IMR-90 (cell line): ENCODE data around the gene STRA6. TPM values are rescaled to one million over a fixed set of nuclear protein-coding genes. Genes with fewer than 3 reads are reported as not detected.

Experiments
- ATAC-seq: fragments of 200-7000 bp; cut with Tn5 transposase; 2 replicates; pipeline ENCODE4 v1.9.1; 2020; ENCODE audit warnings: low read depth, mild to moderate bottlenecking, moderate library complexity
- BruUV-seq: library from RNA; stranded (reverse); fragments of 400-500 nt; replicated peaks from 2 replicates; lab custom pipeline; 2021; lab: Mats Ljungman, UMichigan
- CTCF ChIA-PET: fragments of 300-600 bp; formaldehyde crosslinking; extraction: SDS; loops from one replicate; lab custom pipeline; 2021; ENCODE audit warnings: antibody characterized with exemption; lab: Yijun Ruan, JAX
- POLR2A ChIA-PET: fragments of 300-600 bp; sonication (Branson Sonifier 250); formaldehyde crosslinking; loops from one replicate; lab custom pipeline; 2022; ENCODE audit warnings: antibody characterized with exemption; ENCODE audit not compliant: unreplicated experiment; lab: Charles Lee
- DNase-seq: peaks from one replicate; pipeline ENCODE4 v3.0.0; 2013
- H2AFZ ChIP-seq: replicated peaks from 2 replicates; pipeline ENCODE3; 2013; ENCODE audit warnings: low read length, mild to moderate bottlenecking; ENCODE audit not compliant: poor library complexity
- H2AK5ac ChIP-seq: 2 replicates; pipeline ENCODE4 v1.6.1; 2013; ENCODE audit warnings: low read depth, low read length, inconsistent platforms
- H2AK9ac ChIP-seq: replicated peaks from 2 replicates; pipeline ENCODE3; 2013; ENCODE audit warnings: mild to moderate bottlenecking, low read depth, low read length, moderate library complexity; ENCODE audit not compliant: poor library complexity
- H2BK120ac ChIP-seq: 2 replicates; pipeline ENCODE4 v1.6.1; 2013; ENCODE audit warnings: low read depth, low read length, inconsistent platforms
- H2BK15ac ChIP-seq: 3 replicates; pipeline ENCODE4 v1.6.1; 2013; ENCODE audit warnings: low read depth, low read length, inconsistent platforms
- H2BK20ac ChIP-seq: 2 replicates; pipeline ENCODE4 v1.6.1; 2013; ENCODE audit warnings: low read depth, mild to moderate bottlenecking, inconsistent platforms, low read length, moderate library complexity
- H2BK5ac ChIP-seq: 2 replicates; pipeline ENCODE4 v1.6.1; 2013; ENCODE audit warnings: mild to moderate bottlenecking, low read depth, low read length, inconsistent platforms; ENCODE audit not compliant: poor library complexity, severe bottlenecking
- H3K14ac ChIP-seq: replicated peaks from 2 replicates; pipeline ENCODE4 v1.6.1; 2013; ENCODE audit warnings: low read depth, low read length, inconsistent platforms
- H3K18ac ChIP-seq: 2 replicates; pipeline ENCODE4 v1.6.1; 2013; ENCODE audit warnings: low read depth, low read length, control low read depth
- H3K23ac ChIP-seq: 2 replicates; pipeline ENCODE4 v1.6.1; 2013; ENCODE audit warnings: low read depth, low read length, inconsistent platforms
- H3K27ac ChIP-seq: 2 replicates; pipeline ENCODE4 v1.5.1; 2013; ENCODE audit warnings: mild to moderate bottlenecking, control low read depth, low read length; ENCODE audit not compliant: insufficient read depth
- H3K27me3 ChIP-seq: 2 replicates; pipeline ENCODE4 v1.6.1; 2013; ENCODE audit warnings: low read length; ENCODE audit not compliant: control insufficient read depth, insufficient read depth
- H3K36me3 ChIP-seq: 2 replicates; pipeline ENCODE4 v1.6.1; 2013; ENCODE audit warnings: low read length, mixed read lengths; ENCODE audit not compliant: control insufficient read depth, insufficient read depth
- H3K4ac ChIP-seq: 2 replicates; pipeline ENCODE4 v1.6.1; 2013; ENCODE audit warnings: low read depth, low read length, inconsistent platforms
- H3K4me1 ChIP-seq: 2 replicates; pipeline ENCODE4 v1.6.1; 2013; ENCODE audit warnings: low read length, mixed read lengths; ENCODE audit not compliant: control insufficient read depth, insufficient read depth
- H3K4me2 ChIP-seq: 2 replicates; pipeline ENCODE4 v1.6.1; 2013; ENCODE audit warnings: low read depth, mild to moderate bottlenecking, control low read depth, low read length, moderate library complexity
- H3K4me3 ChIP-seq: 2 replicates; pipeline ENCODE4 v1.5.1; 2013; ENCODE audit warnings: low read depth, mild to moderate bottlenecking, control low read depth, low read length, moderate library complexity; ENCODE audit not compliant: insufficient read depth
- H3K56ac ChIP-seq: 2 replicates; pipeline ENCODE4 v1.6.1; 2013; ENCODE audit warnings: low read length, inconsistent platforms; ENCODE audit not compliant: insufficient read depth; ENCODE audit errors: extremely low read depth
- H3K79me1 ChIP-seq, 2 experiments: 2 replicates each; pipeline ENCODE4 v1.6.1; 2013; ENCODE audit warnings: low read length in 2 of 2, inconsistent platforms in 1 of 2, low read depth in 1 of 2
- H3K9ac ChIP-seq: 2 replicates; pipeline ENCODE4 v1.6.1; 2013; ENCODE audit warnings: low read depth, low read length, control low read depth
- H3K9me1 ChIP-seq: 2 replicates; pipeline ENCODE4 v1.6.1; 2013; ENCODE audit warnings: low read length, inconsistent platforms; ENCODE audit not compliant: insufficient read depth
- H3K9me3 ChIP-seq: 2 replicates; pipeline ENCODE4 v1.6.1; 2013; ENCODE audit warnings: low read length; ENCODE audit not compliant: control insufficient read depth, insufficient read depth
- H4K20me1 ChIP-seq: 2 replicates; pipeline ENCODE4 v1.6.1; 2013; ENCODE audit warnings: low read length, inconsistent platforms; ENCODE audit not compliant: insufficient read depth
- H4K5ac ChIP-seq: 2 replicates; pipeline ENCODE4 v1.6.1; 2013; ENCODE audit warnings: mild to moderate bottlenecking, low read depth, low read length, control low read depth
- H4K8ac ChIP-seq, 2 experiments: 2 replicates each; pipeline ENCODE4 v1.6.1; 2013; ENCODE audit warnings: low read depth in 2 of 2, low read length in 2 of 2, control low read depth in 1 of 2, inconsistent platforms in 1 of 2
- H4K91ac ChIP-seq: 2 replicates; pipeline ENCODE4 v1.6.1; 2013; ENCODE audit warnings: low read depth, low read length, inconsistent platforms; ENCODE audit not compliant: insufficient read depth
- BHLHE40 ChIP-seq: fragments of 150-350 bp; IDR thresholded peaks from 2 replicates; pipeline ENCODE4 v1.6.1; 2016; ENCODE audit warnings: mild to moderate bottlenecking, low read depth, low read length
- MAFK ChIP-seq: IDR thresholded peaks from 2 replicates; pipeline ENCODE4 v1.6.1; 2012; ENCODE audit warnings: low read depth, low read length, improper control_type of control experiment
- RAD21 ChIP-seq: IDR thresholded peaks from 2 replicates; pipeline ENCODE4 v1.6.1; 2012; ENCODE audit warnings: low read length, improper control_type of control experiment
- whole genome bisulfite sequencing, 2 experiments: methylation state at CpG; one replicate each; pipeline versions ENCODE4 v1.1.5 to v1.1.7; 2013; ENCODE audit warnings: missing lambda C conversion rate in 2 of 2; ENCODE audit not compliant: insufficient read length in 1 of 2; ENCODE audit errors: extremely low coverage in 2 of 2; 5-methylcytosine and 5-hydroxymethylcytosine counted together
- dilution Hi-C: fragments of 300-500 bp; cut with HindIII; formaldehyde crosslinking; loops from one replicate; pipeline ENCODE4 v1.14.3; 2018; ENCODE audit warnings: low sequenced_read_pairs; ENCODE audit not compliant: unreplicated experiment
- in situ Hi-C: fragments of 300-500 bp; cut with MboI; formaldehyde crosslinking; loops from 3 replicates; pipeline ENCODE4 v1.14.3; 2019; ENCODE audit warnings: low sequenced_read_pairs, inconsistent platforms, mixed read lengths
- intact Hi-C: fragments of 100-400 bp; cut with micrococcal nuclease; formaldehyde crosslinking; loops from 2 replicates; pipeline ENCODE4 v1.10.0; 2022
- polyA plus RNA-seq, 3 experiments: library from polyadenylated mRNA; depleted of rRNA; stranded (reverse); fragments of >200 nt; gene quantifications; 2 replicates each; pipeline ENCODE4 v1.2.3, GENCODE V29; 2012; ENCODE audit warnings: low replicate concordance in 1 of 3
- total RNA-seq: library from RNA; depleted of rRNA; stranded (reverse); fragments of >200 nt; gene quantifications from 2 replicates; pipeline ENCODE4 v1.2.3, GENCODE V29; 2012

STRA6 gene
- total and polyA plus RNA-seq, 2 of the 4 experiments (the other 2 are of a cell fraction), result 0.17 TPM; not detected in 1

DNA sequence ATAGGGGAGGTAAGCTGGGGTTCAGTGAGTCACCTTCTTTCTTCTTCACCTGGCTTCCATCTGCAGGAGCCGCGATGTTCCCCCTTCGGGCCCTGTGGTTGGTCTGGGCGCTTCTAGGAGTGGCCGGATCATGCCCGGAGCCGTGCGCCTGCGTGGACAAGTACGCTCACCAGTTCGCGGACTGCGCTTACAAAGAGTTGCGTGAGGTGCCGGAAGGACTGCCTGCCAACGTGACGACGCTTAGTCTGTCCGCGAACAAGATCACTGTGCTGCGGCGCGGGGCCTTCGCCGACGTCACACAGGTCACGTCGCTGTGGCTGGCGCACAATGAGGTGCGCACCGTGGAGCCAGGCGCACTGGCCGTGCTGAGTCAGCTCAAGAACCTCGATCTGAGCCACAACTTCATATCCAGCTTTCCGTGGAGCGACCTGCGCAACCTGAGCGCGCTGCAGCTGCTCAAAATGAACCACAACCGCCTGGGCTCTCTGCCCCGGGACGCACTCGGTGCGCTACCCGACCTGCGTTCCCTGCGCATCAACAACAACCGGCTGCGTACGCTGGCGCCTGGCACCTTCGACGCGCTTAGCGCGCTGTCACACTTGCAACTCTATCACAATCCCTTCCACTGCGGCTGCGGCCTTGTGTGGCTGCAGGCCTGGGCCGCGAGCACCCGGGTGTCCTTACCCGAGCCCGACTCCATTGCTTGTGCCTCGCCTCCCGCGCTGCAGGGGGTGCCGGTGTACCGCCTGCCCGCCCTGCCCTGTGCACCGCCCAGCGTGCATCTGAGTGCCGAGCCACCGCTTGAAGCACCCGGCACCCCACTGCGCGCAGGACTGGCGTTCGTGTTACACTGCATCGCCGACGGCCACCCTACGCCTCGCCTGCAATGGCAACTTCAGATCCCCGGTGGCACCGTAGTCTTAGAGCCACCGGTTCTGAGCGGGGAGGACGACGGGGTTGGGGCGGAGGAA, 69.6 kb downstream of the STRA6 start:
- no peak overlapping the region for H3K23ac ChIP-seq
- in situ Hi-C loops, result loop anchor here (5.0 kb wide), 1 partner anchor 156 kb away; no protein-coding TSS in a partner anchor
- peak; percentile 24 for DNase-seq
- no peak overlapping the region for H2AK9ac ChIP-seq
- peaks cover 8% of the 10 kb centered on the region for H3K9me3 ChIP-seq
- H2AFZ ChIP-seq, result no peak overlapping the region
- H2BK5ac ChIP-seq, result no peak overlapping the region
- no peak overlapping the region for H2AK5ac ChIP-seq
- peaks cover 19% of the 10 kb centered on the region; the same call in 1 of the 2 replicates for H4K20me1 ChIP-seq
- peaks cover 2% of the 10 kb centered on the region for H3K9me1 ChIP-seq
- no peak overlapping the region for H2BK15ac ChIP-seq
- POLR2A ChIA-PET, result no interaction called here
- H3K4me1 ChIP-seq, result no peaks in the 10 kb centered on the region; the same call in 1 of the 2 replicates
- no peak overlapping the region for H2BK20ac ChIP-seq
- ATAC-seq, result no peak
- no peak overlapping the region for H2BK120ac ChIP-seq
- no peak for TF ChIP-seq BHLHE40
- TF ChIP-seq RAD21, result peak; percentile 26; the same call in 1 of the 2 replicates
- TF ChIP-seq MAFK, result peak; percentile 29; the same call in 1 of the 2 replicates
- CTCF ChIA-PET, result no interaction called here
- H3K4ac ChIP-seq, result no peak overlapping the region
- H3K18ac ChIP-seq, result no peak overlapping the region
- H3K4me3 ChIP-seq, result no peak overlapping the region
- H4K5ac ChIP-seq, result no peak overlapping the region
- no peak overlapping the region for H3K9ac ChIP-seq
- H3K36me3 ChIP-seq, result no peaks in the 10 kb centered on the region
- peaks cover 94% of the 10 kb centered on the region for H3K27me3 ChIP-seq
- H3K56ac ChIP-seq, result no peak overlapping the region
- H4K91ac ChIP-seq, result no peak overlapping the region
- H3K4me2 ChIP-seq, result no peak overlapping the region
- intact Hi-C loops, result no loop called here
- H4K8ac ChIP-seq, result no peak overlapping the region
- H3K79me1 ChIP-seq, result no peaks in the 10 kb centered on the region
- no TSS peak for BruUV-seq
- no peak overlapping the region for H3K14ac ChIP-seq
- dilution Hi-C loops, result no loop called here
- H3K27ac ChIP-seq, result no peak overlapping the region
- WGBS, 2 experiments, result 5% methylated on average over 45 of the region's 90 CpGs; no CpG with 5 or more reads in 1 of the 2 experiments
